Thyroid gland (tissue), 4 donors: ENCODE data around the gene DNASE2B. TPM values are rescaled to one million over a fixed set of nuclear protein-coding genes. Genes with fewer than 3 reads are reported as not detected.

ENCODE experiments used
- DNase-seq, 2 donors: peaks; one replicate each; pipeline ENCODE4 v3.0.0-alpha.2; 2019
- H3K27ac ChIP-seq, 3 donors: fragments of 200-600 bp; sonication (generic); 1 replicate in 2 of 3; 2 replicates in 1 of 3; pipeline ENCODE4 v1.5.1; 2016 to 2019; ENCODE audit warnings: mild to moderate bottlenecking in 1 of 3, moderate library complexity in 1 of 3
- H3K27me3 ChIP-seq: fragments of 200-600 bp; sonication (generic); one replicate; pipeline ENCODE4 v1.5.1; 2019
- H3K36me3 ChIP-seq, 2 donors: fragments of 200-600 bp; sonication (generic); one replicate each; pipeline ENCODE4 v1.5.1; 2016 to 2019
- H3K4me1 ChIP-seq, 2 donors: fragments of 200-600 bp; sonication (generic); one replicate each; pipeline ENCODE4 v1.5.1; 2017 to 2019
- H3K4me3 ChIP-seq, 3 donors: fragments of 200-600 bp; sonication (generic); replicated peaks in 1 of 3; 1 replicate in 2 of 3; 2 replicates in 1 of 3; pipeline ENCODE4 v1.5.1; 2016; ENCODE audit warnings: mild to moderate bottlenecking in 1 of 3
- H3K9me3 ChIP-seq: fragments of 200-600 bp; sonication (generic); one replicate; pipeline ENCODE4 v1.5.1; 2017
- CTCF ChIP-seq, 6 experiments: fragments of 200-600 bp in 3 of 6; fragments of 450-650 bp in 3 of 6; sonication (generic) in 3 of 6; IDR thresholded peaks; one replicate each; pipeline ENCODE4 v1.5.1; 2016 to 2019; ENCODE audit warnings: antibody characterized with exemption in 6 of 6, mild to moderate bottlenecking in 2 of 6, inconsistent platforms in 1 of 6, moderate library complexity in 1 of 6
- POLR2A ChIP-seq, 2 donors: fragments of 450-650 bp; IDR thresholded peaks; one replicate each; pipeline ENCODE4 v1.6.1; 2017; ENCODE audit warnings: antibody characterized with exemption in 2 of 2, mild to moderate bottlenecking in 2 of 2, moderate library complexity in 1 of 2
- WGBS, 2 donors: methylation state at CpG; one replicate each; pipeline ENCODE4 v1.1.5; 2017; 5-methylcytosine and 5-hydroxymethylcytosine counted together
- intact Hi-C: fragments of 100-400 bp; cut with DNase I; formaldehyde crosslinking; loops from one replicate; pipeline ENCODE4 v1.15.1; 2023
- total RNA-seq, 4 donors: library from RNA; depleted of rRNA; stranded (reverse); fragments of >200 nt; gene quantifications; one replicate each; pipeline ENCODE4 v1.2.3, GENCODE V29; 2016

DNASE2B gene
- total RNA-seq, 4 donors from 2014 or later: 0.88 TPM; not detected in 3

- Histone ChIP-seq H3K9me3 (no peaks in the 10 kb centered on the region), H3K4me1 (no peaks in the 10 kb centered on the region), H3K36me3 (no peaks in the 10 kb centered on the region), H3K27me3 (no peaks in the 10 kb centered on the region), H3K4me3 (no peak overlapping the region), H3K27ac (no peak overlapping the region)
- DNase-seq: no peak
- WGBS, 2 donors: 90 to 93% methylated on average over 6 of the region's 6 CpGs
- TF ChIP-seq POLR2A (IDR thresholded peaks at IDR 0.05) (no peak), CTCF (IDR thresholded peaks at IDR 0.05) (no peak)
- intact Hi-C loops: no loop called here
Measured at GRCh38 chr1:84424513-84425149, 26.3 kb downstream of the DNASE2B start.

GRCh38 chr1:84425150-84425896, 27.0 kb downstream of the DNASE2B start:
- Histone ChIP-seq H3K36me3 (no peaks in the 10 kb centered on the region), H3K9me3 (no peaks in the 10 kb centered on the region), H3K27me3 (no peaks in the 10 kb centered on the region), H3K4me1 (no peaks in the 10 kb centered on the region), H3K4me3 (no peak overlapping the region), H3K27ac (no peak overlapping the region)
- TF ChIP-seq CTCF (IDR thresholded peaks at IDR 0.05) (no peak), POLR2A (IDR thresholded peaks at IDR 0.05) (no peak)
- 61 to 67% methylated on average over 5 of the region's 5 CpGs for WGBS, 2 donors
- intact Hi-C loops: no loop called here
- no peak for DNase-seq

- Histone ChIP-seq H3K4me1 (no peaks in the 10 kb centered on the region), H3K4me3 (no peak overlapping the region), H3K9me3 (no peaks in the 10 kb centered on the region), H3K27ac (no peak overlapping the region), H3K27me3 (no peaks in the 10 kb centered on the region), H3K36me3 (no peaks in the 10 kb centered on the region)
- intact Hi-C loops: no loop called here
- TF ChIP-seq POLR2A (IDR thresholded peaks at IDR 0.05) (no peak), CTCF (IDR thresholded peaks at IDR 0.05) (no peak)
- no peak for DNase-seq
- 92 to 96% methylated on average over 2 of the region's 2 CpGs for WGBS, 2 donors
Measured at GRCh38 chr1:84426376-84426775, 28.1 kb downstream of the DNASE2B start.

- TF ChIP-seq CTCF (IDR thresholded peaks at IDR 0.05): no peak
- no peak for TF ChIP-seq POLR2A (IDR thresholded peaks at IDR 0.05)
- intact Hi-C loops: no loop called here
- no peak overlapping the region for H3K27ac ChIP-seq
- H3K4me3 ChIP-seq: no peak overlapping the region
- H3K9me3 ChIP-seq: no peaks in the 10 kb centered on the region
- no peaks in the 10 kb centered on the region for H3K4me1 ChIP-seq
- no peaks in the 10 kb centered on the region for H3K27me3 ChIP-seq
- WGBS, 2 donors: 94 to 95% methylated on average over 6 of the region's 6 CpGs
- DNase-seq: no peak
- no peaks in the 10 kb centered on the region for H3K36me3 ChIP-seq
Measured at GRCh38 chr1:84427250-84428188, 29.2 kb downstream of the DNASE2B start.
